GM18870 (cell line): ENCODE data around the gene SART3.

Experiments used
- ATAC-seq: cut with Tn5 transposase; IDR thresholded peaks from one replicate; pipeline ENCODE4 v1.9.1; 2021; ENCODE audit warnings: moderate library complexity; ENCODE audit not compliant: unreplicated experiment

Gene SART3

DNA sequence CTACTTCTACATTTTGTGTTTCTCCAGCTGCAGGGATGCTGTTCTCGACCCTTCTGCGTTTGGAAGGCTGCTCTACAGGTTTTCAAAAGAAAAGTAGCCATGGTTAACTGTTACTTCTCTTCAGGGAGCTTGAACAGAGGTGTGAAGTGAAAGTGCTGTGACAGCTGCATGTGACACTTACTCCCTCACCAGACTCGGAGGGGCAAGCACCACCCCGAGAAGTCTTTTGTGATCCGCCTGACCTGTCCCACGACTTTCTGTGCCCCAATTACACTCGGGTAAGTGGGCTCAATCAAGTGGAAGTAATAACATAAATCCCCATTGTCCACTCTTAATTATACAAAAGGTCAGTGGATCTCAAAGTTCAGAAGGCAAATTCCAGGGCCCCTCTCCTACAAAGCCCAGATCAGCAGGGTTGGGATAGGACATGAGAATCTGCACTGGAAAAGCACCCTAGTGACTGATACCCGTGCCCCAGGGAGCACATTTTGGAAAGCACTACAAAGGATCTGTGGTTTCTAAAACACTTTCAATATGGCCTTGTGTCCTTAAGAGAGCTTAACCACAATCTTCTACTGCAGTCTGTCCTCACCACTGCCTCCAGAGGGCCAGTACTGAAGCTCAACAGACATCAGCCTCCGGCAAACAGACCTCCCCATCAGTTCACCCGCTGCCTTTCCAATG is 34.3 kb downstream of the SART3 start:
- no peak for ATAC-seq

GRCh38 chr12:108525681-108526080 is 35.3 kb downstream of the SART3 start:
- no peak for ATAC-seq

DNA sequence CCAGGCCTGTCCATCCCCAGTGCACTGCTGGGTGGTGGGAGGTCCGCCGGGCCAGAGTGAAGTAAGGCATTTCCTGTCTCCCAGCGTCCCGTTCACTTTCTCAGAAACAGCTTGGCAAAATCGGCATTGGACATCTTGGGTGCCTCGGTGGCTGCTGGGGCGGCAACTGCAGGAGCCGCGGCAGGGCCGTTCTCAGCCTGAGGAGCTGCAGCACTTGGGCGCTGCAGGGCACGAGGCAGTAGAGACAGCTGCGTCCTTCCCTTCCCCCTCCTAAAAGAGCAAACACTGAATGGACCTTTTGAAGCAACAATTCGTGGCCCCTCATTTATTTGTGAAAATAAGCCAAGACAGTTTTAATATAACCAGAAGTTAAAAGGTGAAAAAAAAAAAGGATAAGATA is 37.6 kb downstream of the SART3 start:
- no peak for ATAC-seq

- ATAC-seq: no peak
Measured at GRCh38 chr12:108519558-108519957, 41.4 kb downstream of the SART3 start.

- ATAC-seq: no peak
Measured at GRCh38 chr12:108518716-108519496, 42.1 kb downstream of the SART3 start.

DNA sequence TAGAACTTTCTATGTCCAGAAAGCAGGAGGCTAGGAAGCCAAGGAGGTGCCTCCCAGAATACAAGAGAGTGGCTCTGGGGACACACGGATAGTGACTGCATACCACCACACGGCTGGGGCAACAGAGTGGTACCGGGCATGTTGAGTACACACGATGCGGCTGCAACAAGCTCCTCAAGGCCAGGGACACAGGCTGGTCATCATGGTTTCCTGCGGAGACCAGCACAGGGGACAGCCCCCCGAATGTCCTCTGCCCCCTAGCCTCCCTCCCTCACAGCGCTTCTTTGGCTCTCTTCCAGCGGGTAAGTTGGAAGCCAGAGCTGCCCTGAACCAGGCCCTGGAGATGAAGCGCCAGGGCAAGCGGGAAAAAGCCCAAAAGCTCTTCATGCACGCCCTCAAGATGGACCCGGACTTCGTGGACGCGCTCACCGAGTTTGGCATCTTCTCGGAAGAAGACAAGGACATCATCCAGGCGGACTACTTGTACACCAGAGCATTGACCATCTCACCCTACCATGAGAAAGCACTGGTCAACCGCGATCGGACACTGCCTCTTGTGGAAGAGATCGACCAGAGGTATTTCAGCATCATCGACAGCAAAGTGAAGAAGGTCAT is 42.8 kb downstream of the SART3 start:
- ATAC-seq: no peak

DNA sequence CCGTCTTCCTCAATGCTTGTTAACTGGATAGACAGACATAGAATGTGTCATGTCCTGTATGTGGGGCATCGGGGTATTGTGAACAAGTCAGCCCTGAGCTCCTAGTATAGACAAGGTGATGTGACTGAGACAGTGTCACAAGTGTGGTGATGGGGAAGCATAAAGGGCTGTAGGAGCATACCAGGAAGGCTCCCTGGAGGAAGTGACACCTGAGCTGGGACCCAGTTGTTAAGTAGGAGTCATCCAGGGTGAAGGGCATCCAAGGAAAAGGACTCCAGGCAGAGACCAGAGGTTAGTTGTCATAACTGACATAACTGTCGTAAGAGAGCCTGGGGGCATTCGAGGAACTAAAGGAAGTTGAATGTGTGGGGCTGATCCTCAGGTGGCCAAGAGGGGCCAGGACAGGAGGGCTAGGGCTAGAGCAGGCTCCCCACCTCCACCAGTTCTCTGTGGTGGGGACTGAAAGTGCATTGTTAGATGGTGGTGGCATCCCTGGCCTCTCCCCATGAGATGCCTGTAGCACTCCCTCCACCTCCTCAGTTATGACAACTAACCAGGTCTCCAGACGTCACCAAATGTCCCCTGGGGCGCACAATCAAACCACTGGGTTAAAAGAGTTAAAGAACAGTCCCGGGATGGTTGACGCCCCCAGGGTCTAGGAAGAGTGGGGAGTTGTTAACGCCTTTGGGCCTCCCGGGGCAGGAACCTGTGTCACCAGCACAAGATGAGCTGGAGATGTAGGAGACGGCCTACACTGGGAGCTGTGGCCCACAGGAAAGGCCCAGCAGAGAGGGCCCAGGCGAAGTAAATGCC is 43.5 kb downstream of the SART3 start:
- ATAC-seq: no peak

DNA sequence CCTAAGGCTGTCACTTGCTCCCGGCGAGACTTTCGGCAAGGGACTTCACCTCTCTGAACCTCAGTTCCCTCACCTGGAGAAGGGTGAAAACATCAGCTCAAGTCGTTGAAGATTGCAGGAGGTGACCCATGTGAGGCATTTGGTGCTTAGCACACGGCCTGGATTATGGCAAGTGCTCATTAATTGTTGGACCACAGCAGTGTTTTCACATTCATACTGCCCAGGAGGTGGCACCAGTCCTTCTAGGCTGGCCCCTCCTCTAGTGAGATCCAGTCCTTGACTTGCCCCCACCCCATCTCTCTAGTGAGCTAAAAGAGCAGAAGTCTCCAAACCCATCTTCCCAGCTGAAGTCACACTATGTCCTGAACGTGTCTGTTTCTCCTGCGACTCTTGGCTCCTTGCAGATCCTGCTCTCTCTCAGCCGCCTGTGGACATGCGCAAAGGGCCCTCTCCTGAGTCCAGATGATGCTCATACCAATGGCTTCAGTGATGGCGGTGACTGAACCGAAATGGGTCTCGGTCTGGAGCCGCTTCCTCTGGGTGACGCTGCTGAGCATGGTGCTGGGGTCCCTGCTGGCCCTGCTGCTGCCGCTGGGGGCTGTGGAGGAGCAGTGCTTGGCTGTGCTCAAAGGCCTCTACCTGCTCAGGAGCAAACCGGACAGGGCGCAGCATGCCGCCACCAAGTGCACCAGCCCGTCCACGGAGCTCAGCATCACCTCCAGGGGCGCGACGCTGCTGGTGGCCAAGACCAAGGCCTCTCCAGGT is 44.3 kb downstream of the SART3 start:
- no peak for ATAC-seq

DNA sequence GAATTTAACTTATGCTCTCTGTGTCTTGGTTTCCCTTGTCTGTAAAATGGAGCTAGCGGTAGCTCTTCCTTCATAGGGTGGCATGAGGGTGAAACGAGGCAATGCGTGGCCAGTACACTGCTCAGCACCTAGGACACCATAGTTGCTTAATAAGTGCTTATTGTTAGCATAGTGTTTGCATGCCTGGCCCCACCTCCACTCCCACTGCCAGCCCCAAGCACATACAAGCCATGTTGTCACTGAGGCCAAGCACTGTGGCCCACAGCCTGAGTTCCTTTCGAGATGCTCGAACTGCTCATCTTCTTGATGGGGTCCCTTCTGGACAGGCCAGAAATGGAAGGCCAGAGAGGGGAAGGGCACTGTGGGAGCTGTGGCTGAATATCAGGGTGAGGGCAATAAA is 45.1 kb downstream of the SART3 start:
- no peak for ATAC-seq

GRCh38 chr12:108514973-108515814 is 45.8 kb downstream of the SART3 start, which contains the start of gene FICD:
Gene FICD, plus strand, starts transcription at chr12:108515277. Its CDS starts 1,696 bp downstream, at chr12:108516973.
- peak; percentile 76 for ATAC-seq

GRCh38 chr12:108514468-108514972 is 46.5 kb downstream of the SART3 start:
- ATAC-seq: no peak

GRCh38 chr12:108511633-108512540 is 49.1 kb downstream of the SART3 start:
- ATAC-seq: no peak

DNA sequence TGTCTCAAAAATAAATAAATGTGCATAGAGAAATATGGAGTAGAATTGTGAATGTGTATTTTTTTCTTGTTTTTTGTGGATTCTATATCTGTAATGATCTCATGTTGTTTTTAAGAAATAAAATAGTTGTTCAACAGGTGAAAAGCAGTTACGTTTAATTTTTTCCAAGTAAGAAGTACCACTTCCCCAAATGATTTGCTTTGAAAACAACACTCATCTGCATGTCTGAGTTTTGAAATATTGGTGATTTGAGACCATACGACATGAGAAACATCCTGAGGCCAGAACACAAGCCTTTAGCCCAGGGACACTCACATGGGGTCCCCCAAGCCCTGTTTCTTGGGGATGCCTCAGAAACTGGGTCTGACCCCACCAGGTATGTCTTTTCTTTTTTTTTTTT is 50.1 kb downstream of the SART3 start:
- ATAC-seq: no peak

- ATAC-seq: no peak
Measured at GRCh38 chr12:108509806-108510205, 51.2 kb downstream of the SART3 start.

DNA sequence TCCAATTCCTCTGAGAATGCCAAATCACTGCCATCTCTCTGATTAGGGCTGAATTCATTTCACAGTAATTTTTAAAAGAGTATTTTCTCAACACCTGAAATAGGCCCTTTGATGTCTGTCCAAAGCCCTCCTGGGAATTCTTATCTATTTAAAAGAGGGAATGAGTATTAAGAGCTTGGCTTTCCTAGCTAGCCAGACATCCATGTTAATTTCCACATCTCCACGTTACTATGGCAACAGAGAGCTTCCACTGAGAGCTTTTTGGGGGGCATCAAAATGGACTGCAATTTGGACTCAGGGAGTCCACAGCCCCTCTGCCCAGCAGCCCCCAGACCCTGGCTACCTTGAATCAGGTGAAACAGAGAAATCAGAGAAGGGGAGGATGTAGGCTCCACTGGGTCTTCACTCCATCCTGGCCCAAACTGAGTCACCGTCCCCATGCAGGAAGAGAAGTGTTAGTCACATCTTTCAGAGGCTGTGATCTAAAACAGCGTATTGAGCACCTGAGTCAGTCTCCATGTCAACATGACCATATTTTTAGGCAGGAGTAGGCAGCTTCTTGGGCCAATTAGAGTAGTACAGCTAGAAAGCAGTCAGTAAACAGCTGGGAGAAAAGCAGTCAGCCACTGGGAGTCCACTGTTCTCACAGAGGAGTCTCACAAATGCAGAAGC is 52.9 kb downstream of the SART3 start:
- no peak for ATAC-seq

- ATAC-seq: no peak
Measured at GRCh38 chr12:108505129-108505528, 55.8 kb downstream of the SART3 start.

- no peak for ATAC-seq
Measured at GRCh38 chr12:108502922-108503321, 58.1 kb downstream of the SART3 start.

DNA sequence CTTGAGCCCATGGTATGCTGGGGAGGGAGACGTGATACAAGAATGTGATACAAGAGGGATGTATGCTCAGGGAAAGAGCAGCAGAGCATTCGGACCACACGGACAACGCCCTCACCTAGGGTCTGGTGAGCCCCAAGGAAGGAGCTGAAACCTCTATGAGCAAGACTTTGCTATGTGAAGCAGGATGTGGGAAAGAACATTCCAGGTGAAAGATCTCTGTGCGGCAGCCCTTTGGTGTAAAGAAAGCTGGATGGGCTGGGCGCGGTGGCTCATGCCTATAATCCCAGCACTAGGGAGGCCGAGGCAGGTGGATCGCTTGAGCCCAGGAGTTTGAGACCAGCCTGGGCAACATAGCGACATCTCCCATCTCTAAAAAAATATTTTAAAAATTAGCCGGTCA is 62.8 kb downstream of the SART3 start:
- no peak for ATAC-seq
